ENCODE measurements around the gene ARHGAP28. TPM values are rescaled to one million over a fixed set of nuclear protein-coding genes. Genes with fewer than 3 reads are reported as not detected.

ARHGAP28 gene
- total RNA-seq, 2 experiments from 2014 or later = not detected

- DNase-seq (no peak), ATAC-seq (ENCODE audit: poor library complexity) (no peak)
- TF ChIP-seq CTCF (IDR thresholded peaks at IDR 0.05) = no peak
- H3K27ac ChIP-seq (ENCODE audit: low read depth in 1 of 2, low read length in 2 of 2) = no peak overlapping the region
- Mint-ChIP-seq H3K36me3 (ENCODE audit: low read depth) (no peaks in the 10 kb centered on the region), H3K4me1 (ENCODE audit: low read depth) (no peaks in the 10 kb centered on the region), H3K27me3 (no peaks in the 10 kb centered on the region), H3K27ac (no peak overlapping the region), H3K9me3 (no peaks in the 10 kb centered on the region), H3K4me3 (no peak overlapping the region)
- no peak overlapping the region for H3K4me3 ChIP-seq (ENCODE audit: low read length)
- no peaks in the 10 kb centered on the region for H3K36me3 ChIP-seq (ENCODE audit: insufficient read depth, low read length)
- intact Hi-C loops (cut with DNase I, micrococcal nuclease) = no loop called here
- CTCF ChIA-PET = no interaction called here
- peaks cover 0 to 14% of the 10 kb centered on the region in 2 experiments for H3K9me3 ChIP-seq (ENCODE audit: control insufficient read depth in 1 of 2, insufficient read depth in 1 of 2, low read length in 2 of 2)
- no peaks in the 10 kb centered on the region for H3K4me1 ChIP-seq (ENCODE audit: insufficient read depth, low read length)
- POLR2A ChIA-PET = no interaction called here
- H3K27me3 ChIP-seq (ENCODE audit: control insufficient read depth in 1 of 2, insufficient read depth in 2 of 2, low read length in 2 of 2) = no peaks in the 10 kb centered on the region
Observed at GRCh38 chr18:6683112-6683876, 46.2 kb upstream of the ARHGAP28 start.

GRCh38 chr18:6687676-6688075 lies 41.8 kb upstream of the ARHGAP28 start:
- Mint-ChIP-seq H3K4me1 (ENCODE audit: low read depth) (no peaks in the 10 kb centered on the region), H3K4me3 (no peak overlapping the region), H3K27me3 (no peaks in the 10 kb centered on the region), H3K9me3 (peaks cover 5% of the 10 kb centered on the region), H3K27ac (no peak overlapping the region), H3K36me3 (ENCODE audit: low read depth) (no peaks in the 10 kb centered on the region)
- no peak for TF ChIP-seq CTCF (IDR thresholded peaks at IDR 0.05)
- POLR2A ChIA-PET = no interaction called here
- no peak for ATAC-seq (ENCODE audit: poor library complexity)
- no peaks in the 10 kb centered on the region for H3K36me3 ChIP-seq (ENCODE audit: insufficient read depth, low read length)
- peaks cover 0 to 11% of the 10 kb centered on the region in 2 experiments for H3K9me3 ChIP-seq (ENCODE audit: control insufficient read depth in 1 of 2, insufficient read depth in 1 of 2, low read length in 2 of 2)
- no peaks in the 10 kb centered on the region for H3K27me3 ChIP-seq (ENCODE audit: control insufficient read depth in 1 of 2, insufficient read depth in 2 of 2, low read length in 2 of 2)
- DNase-seq = no peak
- H3K27ac ChIP-seq (ENCODE audit: low read depth in 1 of 2, low read length in 2 of 2) = no peak overlapping the region
- intact Hi-C loops (cut with DNase I, micrococcal nuclease) = no loop called here
- H3K4me1 ChIP-seq (ENCODE audit: insufficient read depth, low read length) = no peaks in the 10 kb centered on the region
- CTCF ChIA-PET = no interaction called here
- no peak overlapping the region for H3K4me3 ChIP-seq (ENCODE audit: low read length)

- Histone ChIP-seq H3K9me3 (ENCODE audit: control insufficient read depth in 1 of 2, insufficient read depth in 1 of 2, low read length in 2 of 2) (no peaks in the 10 kb centered on the region), H3K4me1 (ENCODE audit: insufficient read depth, low read length) (no peaks in the 10 kb centered on the region), H3K27me3 (ENCODE audit: control insufficient read depth in 1 of 2, insufficient read depth in 2 of 2, low read length in 2 of 2) (no peaks in the 10 kb centered on the region), H3K36me3 (ENCODE audit: insufficient read depth, low read length) (no peaks in the 10 kb centered on the region), H3K27ac (ENCODE audit: low read depth in 1 of 2, low read length in 2 of 2) (no peak overlapping the region), H3K4me3 (ENCODE audit: low read length) (no peak overlapping the region)
- Mint-ChIP-seq H3K4me3 (no peak overlapping the region), H3K36me3 (ENCODE audit: low read depth) (no peaks in the 10 kb centered on the region), H3K27me3 (no peaks in the 10 kb centered on the region), H3K4me1 (ENCODE audit: low read depth) (no peaks in the 10 kb centered on the region), H3K9me3 (peaks cover 8% of the 10 kb centered on the region), H3K27ac (no peak overlapping the region)
- ChIA-PET CTCF (interaction anchor here (0.8 kb wide), 1 partner anchor 12 kb away, joined by 3 read pairs; no protein-coding TSS in a partner anchor), POLR2A (no interaction called here)
- no peak for DNase-seq
- TF ChIP-seq CTCF (IDR thresholded peaks at IDR 0.05) = no peak
- intact Hi-C loops (cut with DNase I, micrococcal nuclease) = no loop called here
- no peak for ATAC-seq (ENCODE audit: poor library complexity)
Observed at GRCh38 chr18:6708890-6709289, 20.6 kb upstream of the ARHGAP28 start.
